Loucy (cell line): ENCODE measurements around the gene ING2.

Source experiments
- H2AFZ ChIP-seq: fragments of 200-600 bp; sonication (generic); 2 replicates; pipeline ENCODE4 v1.6.0; 2016; ENCODE audit warnings: antibody characterized with exemption, mild to moderate bottlenecking, low read length, moderate library complexity
- H3F3A ChIP-seq: fragments of 200-600 bp; 2 replicates; pipeline ENCODE4 v1.6.0; 2016; ENCODE audit warnings: antibody characterized with exemption, low read depth, mild to moderate bottlenecking
- H3K27me3 ChIP-seq: fragments of 200-600 bp; sonication (generic); 2 replicates; pipeline ENCODE4 v1.6.1; 2014; ENCODE audit warnings: low read length, mild to moderate bottlenecking; ENCODE audit not compliant: insufficient read depth, poor library complexity, severe bottlenecking
- H3K36me3 ChIP-seq: fragments of 200-600 bp; sonication (generic); 2 replicates; pipeline ENCODE4 v1.6.1; 2016; ENCODE audit warnings: low read length; ENCODE audit not compliant: insufficient read depth
- H3K4me1 ChIP-seq: fragments of 200-600 bp; sonication (generic); 2 replicates; pipeline ENCODE4 v1.5.1; 2014; ENCODE audit warnings: low read length, mild to moderate bottlenecking; ENCODE audit not compliant: insufficient read depth, poor library complexity, severe bottlenecking
- H3K4me2 ChIP-seq: fragments of 200-600 bp; sonication (generic); 2 replicates; pipeline ENCODE4 v1.6.0; 2014; ENCODE audit warnings: antibody characterized with exemption, low read length, low read depth, mild to moderate bottlenecking; ENCODE audit not compliant: poor library complexity, severe bottlenecking
- H3K4me3 ChIP-seq: fragments of 200-600 bp; sonication (generic); 2 replicates; pipeline ENCODE4 v1.5.1; 2014; ENCODE audit warnings: low read length, mild to moderate bottlenecking, mixed read lengths; ENCODE audit not compliant: poor library complexity, severe bottlenecking
- H3K79me2 ChIP-seq: fragments of 200-600 bp; sonication (generic); 2 replicates; pipeline ENCODE4 v1.6.1; 2014; ENCODE audit warnings: low read length; ENCODE audit not compliant: insufficient read depth
- H3K9ac ChIP-seq: fragments of 200-600 bp; sonication (generic); 2 replicates; pipeline ENCODE4 v1.6.0; 2014; ENCODE audit warnings: mild to moderate bottlenecking, low read depth, low read length, moderate library complexity; ENCODE audit not compliant: poor library complexity, severe bottlenecking
- H3K9me2 ChIP-seq: fragments of 200-600 bp; sonication (generic); replicated peaks from 2 replicates; pipeline ENCODE4 v1.6.1; 2016; ENCODE audit warnings: low read depth, low read length, mixed read lengths
- H3K9me3 ChIP-seq: fragments of 200-600 bp; sonication (generic); 2 replicates; pipeline ENCODE4 v1.6.1; 2014; ENCODE audit warnings: mild to moderate bottlenecking, antibody characterized with exemption, low read length, low read depth; ENCODE audit not compliant: insufficient read depth
- H4K20me1 ChIP-seq: fragments of 200-600 bp; sonication (generic); 2 replicates; pipeline ENCODE4 v1.6.0; 2014; ENCODE audit warnings: antibody characterized with exemption, low read length, mild to moderate bottlenecking; ENCODE audit not compliant: insufficient read depth, poor library complexity, severe bottlenecking
- CTCF ChIP-seq: fragments of 200-600 bp; sonication (generic); conservative IDR thresholded peaks from 2 replicates; pipeline ENCODE4 v1.5.1; 2014; ENCODE audit warnings: mild to moderate bottlenecking, antibody characterized with exemption, low read length
- EZH2phosphoT487 ChIP-seq: fragments of 200-600 bp; IDR thresholded peaks from 2 replicates; pipeline ENCODE4 v1.6.1; 2018; ENCODE audit warnings: antibody characterized with exemption, mild to moderate bottlenecking, moderate library complexity, borderline replicate concordance

Gene ING2

GRCh38 chr4:183467246-183467645, 37.6 kb upstream of the ING2 start:
- H3K36me3 ChIP-seq = no peaks in the 10 kb centered on the region
- H3K9ac ChIP-seq = no peak overlapping the region
- no peak for TF ChIP-seq CTCF
- no peak for TF ChIP-seq EZH2phosphoT487
- no peaks in the 10 kb centered on the region for H3K4me1 ChIP-seq
- H3F3A ChIP-seq = no peaks in the 10 kb centered on the region
- H2AFZ ChIP-seq = no peak overlapping the region
- H3K27me3 ChIP-seq = no peaks in the 10 kb centered on the region
- H3K4me3 ChIP-seq = no peak overlapping the region
- H3K9me2 ChIP-seq = no peaks in the 10 kb centered on the region
- no peak overlapping the region for H3K4me2 ChIP-seq
- H3K9me3 ChIP-seq = no peaks in the 10 kb centered on the region; the same call in 1 of the 2 replicates
- H3K79me2 ChIP-seq = no peaks in the 10 kb centered on the region
- no peaks in the 10 kb centered on the region for H4K20me1 ChIP-seq

GRCh38 chr4:183468210-183469095, 36.4 kb upstream of the ING2 start:
- H3K9ac ChIP-seq = no peak overlapping the region
- no peaks in the 10 kb centered on the region for H3K9me2 ChIP-seq
- no peaks in the 10 kb centered on the region for H4K20me1 ChIP-seq
- H3K9me3 ChIP-seq = no peaks in the 10 kb centered on the region; the same call in 1 of the 2 replicates
- TF ChIP-seq CTCF (no peak), EZH2phosphoT487 (no peak)
- no peak overlapping the region for H3K4me3 ChIP-seq
- no peaks in the 10 kb centered on the region for H3K36me3 ChIP-seq
- H3F3A ChIP-seq = no peaks in the 10 kb centered on the region
- H3K27me3 ChIP-seq = no peaks in the 10 kb centered on the region
- H3K4me2 ChIP-seq = no peak overlapping the region
- no peak overlapping the region for H2AFZ ChIP-seq
- H3K4me1 ChIP-seq = no peaks in the 10 kb centered on the region
- H3K79me2 ChIP-seq = no peaks in the 10 kb centered on the region

GRCh38 chr4:183469285-183469684, 35.6 kb upstream of the ING2 start:
- no peak overlapping the region for H3K4me2 ChIP-seq
- H3K9me2 ChIP-seq = no peaks in the 10 kb centered on the region
- no peak for TF ChIP-seq EZH2phosphoT487
- TF ChIP-seq CTCF = no peak

More at GRCh38 chr4:183469285-183469684, 35.6 kb upstream of the ING2 start:
- Histone ChIP-seq H3K4me3 (no peak overlapping the region), H3K4me1 (no peaks in the 10 kb centered on the region), H3K9ac (no peak overlapping the region), H3K79me2 (no peaks in the 10 kb centered on the region), H3K9me3 (no peaks in the 10 kb centered on the region; the same call in 1 of the 2 replicates), H3F3A (no peaks in the 10 kb centered on the region), H2AFZ (no peak overlapping the region), H3K27me3 (no peaks in the 10 kb centered on the region), H4K20me1 (no peaks in the 10 kb centered on the region), H3K36me3 (no peaks in the 10 kb centered on the region)
